Measurements from ENCODE around the gene PCDH8.

The PCDH8 gene

DNA sequence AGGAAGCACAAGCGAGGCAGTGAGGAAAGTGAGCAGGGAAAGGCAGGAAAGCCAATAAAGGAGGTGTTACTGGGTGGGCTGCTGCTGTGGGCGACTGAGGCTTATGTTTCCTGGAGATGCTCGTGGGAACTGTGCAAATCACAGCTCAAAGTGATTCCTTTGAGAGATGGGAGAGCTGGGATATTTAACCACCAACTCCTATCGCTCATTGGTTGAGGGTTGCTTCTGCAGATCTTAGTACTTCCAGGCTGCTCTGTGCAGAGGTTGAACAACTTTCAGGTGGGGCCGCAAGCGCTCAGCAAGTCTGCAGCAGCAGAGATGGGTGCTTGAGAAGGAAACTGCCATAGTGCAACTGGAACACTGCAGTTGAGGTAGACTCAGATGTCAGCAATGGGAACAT, 8.4 kb downstream of the PCDH8 start:
- no peak overlapping the region for H3K4me3 ChIP-seq (ENCODE audit: control insufficient read depth, low read depth, low read length)
- DNase-seq (ENCODE audit: low read depth) = no peak
- TF ChIP-seq, protein P1, sequence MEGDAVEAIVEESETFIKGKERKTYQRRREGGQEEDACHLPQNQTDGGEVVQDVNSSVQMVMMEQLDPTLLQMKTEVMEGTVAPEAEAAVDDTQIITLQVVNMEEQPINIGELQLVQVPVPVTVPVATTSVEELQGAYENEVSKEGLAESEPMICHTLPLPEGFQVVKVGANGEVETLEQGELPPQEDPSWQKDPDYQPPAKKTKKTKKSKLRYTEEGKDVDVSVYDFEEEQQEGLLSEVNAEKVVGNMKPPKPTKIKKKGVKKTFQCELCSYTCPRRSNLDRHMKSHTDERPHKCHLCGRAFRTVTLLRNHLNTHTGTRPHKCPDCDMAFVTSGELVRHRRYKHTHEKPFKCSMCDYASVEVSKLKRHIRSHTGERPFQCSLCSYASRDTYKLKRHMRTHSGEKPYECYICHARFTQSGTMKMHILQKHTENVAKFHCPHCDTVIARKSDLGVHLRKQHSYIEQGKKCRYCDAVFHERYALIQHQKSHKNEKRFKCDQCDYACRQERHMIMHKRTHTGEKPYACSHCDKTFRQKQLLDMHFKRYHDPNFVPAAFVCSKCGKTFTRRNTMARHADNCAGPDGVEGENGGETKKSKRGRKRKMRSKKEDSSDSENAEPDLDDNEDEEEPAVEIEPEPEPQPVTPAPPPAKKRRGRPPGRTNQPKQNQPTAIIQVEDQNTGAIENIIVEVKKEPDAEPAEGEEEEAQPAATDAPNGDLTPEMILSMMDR (conservative IDR thresholded peaks at IDR 0.05; ENCODE audit: control insufficient read depth, insufficient read depth, low read depth, low read length) = no peak

DNA sequence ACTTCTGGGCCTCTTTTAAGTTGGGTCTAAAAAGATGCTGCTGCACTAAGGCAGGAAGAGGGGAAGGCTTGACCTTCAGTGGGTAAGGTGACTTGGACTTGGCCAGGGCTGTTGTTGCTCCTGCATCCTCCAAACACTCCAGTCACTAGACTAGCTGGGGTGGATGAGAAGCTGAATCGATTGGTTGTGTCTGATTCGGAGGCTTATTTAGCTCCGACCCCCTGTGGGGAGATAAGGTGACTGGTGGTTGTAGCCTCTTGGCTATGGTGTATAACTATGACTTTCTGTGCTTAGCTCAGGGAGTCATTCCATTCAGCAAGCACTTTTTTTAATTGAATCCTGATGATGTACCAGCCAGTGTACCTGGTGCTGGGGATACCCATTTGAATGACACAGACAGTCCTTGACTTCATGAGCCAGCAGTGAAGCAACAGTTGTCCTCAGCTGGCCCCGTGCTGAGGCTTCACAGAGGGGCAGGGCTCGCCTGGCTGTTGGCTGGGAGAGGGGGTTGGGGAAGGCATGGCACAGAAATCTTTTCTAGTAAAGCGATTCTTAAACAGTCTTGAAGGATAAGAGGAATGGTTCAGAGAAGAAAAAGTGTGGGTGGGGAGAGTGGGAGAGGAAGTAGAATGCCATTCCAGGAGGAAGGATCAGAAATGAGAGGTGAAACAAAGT, 9.9 kb downstream of the PCDH8 start:
- no peak overlapping the region for H3K4me3 ChIP-seq (ENCODE audit: control insufficient read depth, low read depth, low read length)
- TF ChIP-seq, protein P1 (conservative IDR thresholded peaks at IDR 0.05; ENCODE audit: control insufficient read depth, insufficient read depth, low read depth, low read length) = no peak
- no peak for DNase-seq (ENCODE audit: low read depth)

DNA sequence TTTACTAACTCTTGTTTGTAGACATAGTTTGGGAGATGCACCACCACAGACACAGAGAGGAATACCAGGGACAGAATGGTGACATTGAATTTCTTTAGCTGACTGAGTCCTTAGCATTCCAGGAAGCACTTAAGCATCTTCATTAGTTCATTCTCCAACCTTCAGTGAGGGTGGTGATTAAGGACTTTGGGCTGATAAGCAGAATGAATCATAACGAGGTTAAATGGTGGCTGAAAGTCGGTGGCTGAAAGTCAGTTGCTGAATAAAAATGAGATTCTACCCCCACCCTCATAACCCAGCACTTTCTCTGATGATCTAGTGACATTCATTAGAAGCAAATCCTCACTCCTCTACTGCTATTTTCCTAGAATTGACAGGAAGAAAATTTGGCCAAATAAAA, 10.6 kb downstream of the PCDH8 start:
- TF ChIP-seq, protein P1 (conservative IDR thresholded peaks at IDR 0.05; ENCODE audit: control insufficient read depth, insufficient read depth, low read depth, low read length) = no peak
- DNase-seq (ENCODE audit: low read depth) = no peak
- H3K4me3 ChIP-seq (ENCODE audit: control insufficient read depth, low read depth, low read length) = no peak overlapping the region

DNA sequence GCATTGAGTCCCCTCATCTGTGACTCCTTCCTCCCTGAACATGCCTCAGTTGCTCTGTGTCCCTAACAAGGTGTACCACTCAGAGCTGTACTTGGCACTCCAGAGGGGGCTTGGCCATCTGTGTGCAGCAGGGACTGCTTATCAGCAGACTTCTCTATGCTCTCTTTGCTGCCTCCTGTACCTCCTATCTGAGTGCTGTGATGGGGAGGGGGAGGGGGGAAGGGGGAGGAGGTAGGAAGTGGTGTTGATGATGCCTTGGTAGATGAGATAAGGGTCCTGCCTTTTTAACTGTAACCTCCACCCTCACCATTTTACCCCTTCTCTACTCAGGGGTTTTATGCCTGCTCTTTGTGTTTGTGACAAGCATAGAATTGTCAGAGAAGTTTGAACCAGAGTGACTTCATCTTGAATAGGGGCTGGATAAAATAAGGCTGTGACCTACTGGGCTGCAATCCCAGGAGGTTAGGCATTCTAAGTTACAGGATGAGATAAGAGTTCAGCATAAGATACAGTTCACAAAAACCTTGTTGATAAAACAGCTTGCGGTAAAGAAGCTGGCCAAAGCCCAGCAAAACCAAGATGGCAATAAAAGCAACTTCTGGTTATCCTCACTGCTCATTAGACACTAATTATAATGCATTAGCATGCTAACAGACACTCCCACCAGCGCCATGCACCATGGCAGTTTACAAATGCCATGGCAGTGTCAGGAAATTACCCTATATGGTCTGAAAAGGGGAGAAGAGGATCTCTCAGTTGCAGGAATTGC, 13.2 kb downstream of the PCDH8 start:
- no peak overlapping the region for H3K4me3 ChIP-seq (ENCODE audit: control insufficient read depth, low read depth, low read length)
- DNase-seq (ENCODE audit: low read depth) = no peak
- TF ChIP-seq, protein P1 (conservative IDR thresholded peaks at IDR 0.05; ENCODE audit: control insufficient read depth, insufficient read depth, low read depth, low read length) = no peak

DNA sequence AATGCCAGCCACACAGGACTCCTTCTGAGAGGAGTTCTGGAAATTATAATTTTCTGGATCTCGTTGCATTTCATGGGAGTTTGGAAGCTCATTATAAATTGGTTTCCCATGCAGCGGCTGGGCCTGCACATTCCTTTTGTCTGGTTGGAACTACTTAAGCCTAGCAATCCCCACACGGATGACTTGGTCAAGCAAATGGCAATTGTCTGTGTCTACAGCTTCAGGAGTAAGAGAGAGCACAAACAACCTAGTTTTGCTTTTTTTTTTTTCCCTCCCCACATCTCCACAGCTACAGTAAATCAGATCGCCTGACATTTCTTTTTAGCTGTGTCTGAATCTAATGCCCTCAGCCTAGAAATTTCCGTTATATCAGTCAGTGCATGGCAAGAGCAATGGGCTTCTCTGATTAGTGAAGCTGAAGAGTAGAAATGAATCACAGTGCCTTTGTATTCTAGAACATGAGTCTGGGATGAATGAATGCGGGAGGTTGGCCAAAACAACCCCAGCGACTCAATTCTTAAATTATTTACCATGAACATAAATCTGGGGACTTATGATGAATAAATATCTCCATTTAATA, 15.1 kb downstream of the PCDH8 start:
- H3K4me3 ChIP-seq (ENCODE audit: control insufficient read depth, low read depth, low read length) = no peak overlapping the region
- no peak for DNase-seq (ENCODE audit: low read depth)
- TF ChIP-seq, protein P1 (conservative IDR thresholded peaks at IDR 0.05; ENCODE audit: control insufficient read depth, insufficient read depth, low read depth, low read length) = no peak

DNA sequence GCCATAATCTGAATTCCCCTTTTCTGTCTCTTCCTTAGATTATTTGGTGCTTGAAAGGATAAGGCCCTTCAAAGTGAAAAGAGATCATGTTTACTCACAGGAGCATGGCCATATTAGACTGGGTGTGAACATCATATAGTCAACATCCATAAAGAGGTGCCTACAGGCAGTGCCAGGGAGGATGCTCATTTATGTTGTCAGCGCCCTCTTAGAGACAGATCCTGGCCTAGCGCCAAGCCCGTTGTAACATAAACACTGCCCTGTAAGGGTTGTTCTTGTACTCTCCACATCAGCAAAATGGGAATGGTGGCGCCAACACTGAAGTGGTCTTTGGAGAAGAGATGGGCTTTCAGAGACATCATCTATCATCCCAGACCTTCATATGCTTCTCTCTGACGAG, 16.1 kb downstream of the PCDH8 start:
- no peak for DNase-seq (ENCODE audit: low read depth)
- TF ChIP-seq, protein P1 (conservative IDR thresholded peaks at IDR 0.05; ENCODE audit: control insufficient read depth, insufficient read depth, low read depth, low read length) = no peak
- H3K4me3 ChIP-seq (ENCODE audit: control insufficient read depth, low read depth, low read length) = no peak overlapping the region
